Measurements from ENCODE around the gene OR2AT4.

Gene OR2AT4
- long read RNA-seq: 0 reads

DNA sequence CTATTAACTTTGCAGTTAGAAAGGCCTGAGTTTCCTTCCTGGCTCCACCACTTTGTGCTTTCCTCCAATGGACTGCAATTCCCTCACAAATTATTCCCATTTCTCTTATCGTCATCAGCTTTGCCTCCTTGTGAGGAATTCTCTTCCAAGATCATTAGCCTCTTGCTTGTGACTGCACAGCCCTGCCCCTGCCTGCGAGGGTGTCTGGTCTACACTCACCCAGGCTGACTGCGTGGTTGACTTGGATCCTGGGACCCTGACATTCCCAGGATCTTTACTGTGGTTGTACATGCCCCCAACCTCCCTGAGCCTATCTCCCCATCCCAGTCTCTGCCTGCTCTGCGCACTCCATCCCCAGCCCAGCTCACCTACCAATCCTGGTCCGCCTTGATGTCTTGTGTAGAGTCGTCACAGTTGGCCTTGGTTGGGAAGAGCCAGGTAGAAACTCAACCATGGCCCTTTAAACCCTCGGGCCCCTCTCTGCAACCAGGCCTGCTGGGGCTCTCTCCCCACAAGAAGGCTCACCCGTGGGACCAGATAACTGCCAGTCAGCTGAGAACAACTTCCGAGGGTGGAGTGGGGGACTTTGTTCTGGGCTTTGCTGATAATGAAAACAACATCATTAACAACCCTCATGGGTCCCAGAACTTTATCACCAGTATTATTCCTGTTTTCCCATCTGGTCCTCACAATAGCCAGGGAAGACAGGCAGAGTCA lies at the start of gene OR2AT4:
Gene OR2AT4 (minus strand): TSS at position 421 of the 717 bp plus-strand sequence.
- H3K4me3 ChIP-seq (replicated peaks; ENCODE audit: insufficient read depth, low read length): no peak within 1 kb of the TSS
- no peaks in the 10 kb centered on the region for H3K27me3 ChIP-seq (ENCODE audit: insufficient read depth, poor library complexity, severe bottlenecking)
- H3K27ac ChIP-seq (replicated peaks): no peak within 1 kb of the TSS
- no peak for TF ChIP-seq SPI1 (IDR thresholded peaks at IDR 0.05; ENCODE audit: borderline replicate concordance, low read depth)
- TF ChIP-seq, protein P1, sequence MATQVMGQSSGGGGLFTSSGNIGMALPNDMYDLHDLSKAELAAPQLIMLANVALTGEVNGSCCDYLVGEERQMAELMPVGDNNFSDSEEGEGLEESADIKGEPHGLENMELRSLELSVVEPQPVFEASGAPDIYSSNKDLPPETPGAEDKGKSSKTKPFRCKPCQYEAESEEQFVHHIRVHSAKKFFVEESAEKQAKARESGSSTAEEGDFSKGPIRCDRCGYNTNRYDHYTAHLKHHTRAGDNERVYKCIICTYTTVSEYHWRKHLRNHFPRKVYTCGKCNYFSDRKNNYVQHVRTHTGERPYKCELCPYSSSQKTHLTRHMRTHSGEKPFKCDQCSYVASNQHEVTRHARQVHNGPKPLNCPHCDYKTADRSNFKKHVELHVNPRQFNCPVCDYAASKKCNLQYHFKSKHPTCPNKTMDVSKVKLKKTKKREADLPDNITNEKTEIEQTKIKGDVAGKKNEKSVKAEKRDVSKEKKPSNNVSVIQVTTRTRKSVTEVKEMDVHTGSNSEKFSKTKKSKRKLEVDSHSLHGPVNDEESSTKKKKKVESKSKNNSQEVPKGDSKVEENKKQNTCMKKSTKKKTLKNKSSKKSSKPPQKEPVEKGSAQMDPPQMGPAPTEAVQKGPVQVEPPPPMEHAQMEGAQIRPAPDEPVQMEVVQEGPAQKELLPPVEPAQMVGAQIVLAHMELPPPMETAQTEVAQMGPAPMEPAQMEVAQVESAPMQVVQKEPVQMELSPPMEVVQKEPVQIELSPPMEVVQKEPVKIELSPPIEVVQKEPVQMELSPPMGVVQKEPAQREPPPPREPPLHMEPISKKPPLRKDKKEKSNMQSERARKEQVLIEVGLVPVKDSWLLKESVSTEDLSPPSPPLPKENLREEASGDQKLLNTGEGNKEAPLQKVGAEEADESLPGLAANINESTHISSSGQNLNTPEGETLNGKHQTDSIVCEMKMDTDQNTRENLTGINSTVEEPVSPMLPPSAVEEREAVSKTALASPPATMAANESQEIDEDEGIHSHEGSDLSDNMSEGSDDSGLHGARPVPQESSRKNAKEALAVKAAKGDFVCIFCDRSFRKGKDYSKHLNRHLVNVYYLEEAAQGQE (IDR thresholded peaks at IDR 0.05; ENCODE audit: insufficient replicate concordance, low read depth): no peak
- no peak for TF ChIP-seq POLR2AphosphoS5 (IDR thresholded peaks at IDR 0.05; ENCODE audit: low read depth)
- TF ChIP-seq, protein P2, sequence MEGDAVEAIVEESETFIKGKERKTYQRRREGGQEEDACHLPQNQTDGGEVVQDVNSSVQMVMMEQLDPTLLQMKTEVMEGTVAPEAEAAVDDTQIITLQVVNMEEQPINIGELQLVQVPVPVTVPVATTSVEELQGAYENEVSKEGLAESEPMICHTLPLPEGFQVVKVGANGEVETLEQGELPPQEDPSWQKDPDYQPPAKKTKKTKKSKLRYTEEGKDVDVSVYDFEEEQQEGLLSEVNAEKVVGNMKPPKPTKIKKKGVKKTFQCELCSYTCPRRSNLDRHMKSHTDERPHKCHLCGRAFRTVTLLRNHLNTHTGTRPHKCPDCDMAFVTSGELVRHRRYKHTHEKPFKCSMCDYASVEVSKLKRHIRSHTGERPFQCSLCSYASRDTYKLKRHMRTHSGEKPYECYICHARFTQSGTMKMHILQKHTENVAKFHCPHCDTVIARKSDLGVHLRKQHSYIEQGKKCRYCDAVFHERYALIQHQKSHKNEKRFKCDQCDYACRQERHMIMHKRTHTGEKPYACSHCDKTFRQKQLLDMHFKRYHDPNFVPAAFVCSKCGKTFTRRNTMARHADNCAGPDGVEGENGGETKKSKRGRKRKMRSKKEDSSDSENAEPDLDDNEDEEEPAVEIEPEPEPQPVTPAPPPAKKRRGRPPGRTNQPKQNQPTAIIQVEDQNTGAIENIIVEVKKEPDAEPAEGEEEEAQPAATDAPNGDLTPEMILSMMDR (IDR thresholded peaks at IDR 0.05; ENCODE audit: insufficient read depth, low read length): no peak
- no peak for TF ChIP-seq GABPA (IDR thresholded peaks at IDR 0.05; ENCODE audit: low read depth)
- DNase-seq (ENCODE audit: low read depth in 1 of 2, low spot score in 1 of 2): no peak

DNA sequence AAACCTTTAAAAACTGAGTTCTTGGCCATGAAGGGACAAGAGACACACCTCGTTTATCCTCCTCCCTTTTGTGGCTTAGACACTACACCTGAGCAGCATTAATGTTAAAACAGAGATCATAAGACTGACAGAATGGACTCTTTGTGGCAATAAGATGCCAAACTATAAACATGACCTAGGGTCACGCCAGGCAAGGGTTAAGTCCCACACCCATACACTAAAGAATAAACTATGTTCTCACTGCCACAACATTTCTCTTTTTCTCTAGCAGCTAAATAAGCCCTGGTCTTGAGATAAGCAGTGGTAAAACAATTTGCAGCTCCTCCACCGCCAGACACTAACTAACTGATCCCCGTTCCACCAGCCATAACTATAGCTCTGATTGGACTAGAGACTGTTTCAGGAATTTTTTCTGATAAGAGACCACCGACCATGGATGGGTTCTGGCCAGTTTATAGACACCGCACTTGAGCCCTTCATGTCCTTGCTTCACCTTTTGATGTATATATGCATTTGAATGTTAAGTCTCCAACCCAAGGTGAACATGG lies 49.4 kb upstream of the OR2AT4 start:
- no peak for DNase-seq (ENCODE audit: low read depth in 1 of 2, low spot score in 1 of 2)
- no peak for TF ChIP-seq POLR2AphosphoS5 (IDR thresholded peaks at IDR 0.05; ENCODE audit: low read depth)
- TF ChIP-seq SPI1 (IDR thresholded peaks at IDR 0.05; ENCODE audit: borderline replicate concordance, low read depth): no peak
- TF ChIP-seq, protein P1 (IDR thresholded peaks at IDR 0.05; ENCODE audit: insufficient replicate concordance, low read depth): no peak
- no peak for TF ChIP-seq GABPA (IDR thresholded peaks at IDR 0.05; ENCODE audit: low read depth)
- TF ChIP-seq, protein P2 (IDR thresholded peaks at IDR 0.05; ENCODE audit: insufficient read depth, low read length): no peak
- H3K4me3 ChIP-seq (replicated peaks; ENCODE audit: insufficient read depth, low read length): no peak overlapping the region
- no peak overlapping the region for H3K27ac ChIP-seq (replicated peaks)
- H3K27me3 ChIP-seq (ENCODE audit: insufficient read depth, poor library complexity, severe bottlenecking): peaks cover 4% of the 10 kb centered on the region

DNA sequence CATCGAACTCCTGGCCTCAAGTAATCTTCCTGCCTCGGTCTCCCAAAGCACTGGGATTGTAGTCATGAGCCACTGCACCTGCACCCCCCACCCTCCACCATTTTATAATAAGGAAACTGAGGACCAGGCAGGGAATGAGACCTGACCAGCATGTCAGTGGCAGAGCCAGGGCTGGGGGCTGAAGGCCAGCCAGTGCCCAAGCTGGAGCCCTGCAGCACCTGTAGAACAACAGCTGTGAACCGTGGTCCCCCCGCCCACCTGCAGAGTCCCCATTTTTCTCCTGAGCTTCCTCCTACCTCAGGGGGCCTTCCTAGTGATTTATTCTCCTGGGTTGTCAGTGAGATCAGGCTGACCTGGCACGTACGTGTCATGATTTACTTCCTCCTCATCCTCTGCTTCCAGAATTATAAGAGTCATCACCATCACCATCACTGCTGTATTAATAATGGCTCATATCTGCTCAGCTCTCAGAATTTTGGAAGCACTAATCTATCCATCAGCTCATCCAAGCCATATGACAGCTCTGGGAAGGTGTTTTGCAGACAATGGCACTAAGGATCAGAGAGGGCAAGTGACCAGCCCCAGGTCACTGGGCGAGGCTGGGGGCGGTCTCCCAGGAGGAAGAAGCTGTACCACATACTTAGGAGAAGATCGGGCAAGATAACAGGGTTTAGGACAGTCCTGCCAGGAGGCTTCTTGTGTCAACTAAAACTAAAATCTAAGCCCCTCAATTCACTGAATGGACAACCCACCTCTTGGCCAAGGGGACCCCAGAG lies 48.7 kb upstream of the OR2AT4 start:
- no peak for DNase-seq (ENCODE audit: low read depth in 1 of 2, low spot score in 1 of 2)
- Histone ChIP-seq H3K27me3 (ENCODE audit: insufficient read depth, poor library complexity, severe bottlenecking) (peaks cover 4% of the 10 kb centered on the region), H3K4me3 (replicated peaks; ENCODE audit: insufficient read depth, low read length) (no peak overlapping the region), H3K27ac (replicated peaks) (no peak overlapping the region)
- TF ChIP-seq, protein P1 (IDR thresholded peaks at IDR 0.05; ENCODE audit: insufficient replicate concordance, low read depth): no peak
- TF ChIP-seq SPI1 (IDR thresholded peaks at IDR 0.05; ENCODE audit: borderline replicate concordance, low read depth) (no peak), POLR2AphosphoS5 (IDR thresholded peaks at IDR 0.05; ENCODE audit: low read depth) (no peak), GABPA (IDR thresholded peaks at IDR 0.05; ENCODE audit: low read depth) (no peak)
- TF ChIP-seq, protein P2 (IDR thresholded peaks at IDR 0.05; ENCODE audit: insufficient read depth, low read length): no peak

Measured in HL-60 (cell line).